Activated CD8-positive, alpha-beta T cell treated with anti-CD3 and anti-CD28 coated beads for 36 hours (primary cell): ENCODE results near the gene DDX1. TPM values are rescaled to one million over a fixed set of nuclear protein-coding genes. Genes with fewer than 3 reads are reported as not detected.

Source experiments
- ATAC-seq: fragments of 200-7000 bp; cut with Tn5 transposase; one replicate; pipeline ENCODE4 v1.10.0; 2021; ENCODE audit warnings: mild to moderate bottlenecking, moderate library complexity
- CTCF ChIA-PET: fragments of 350-600 bp; sonication (Branson Sonifier 250); formaldehyde crosslinking; loops from one replicate; lab custom pipeline; 2021; ENCODE audit warnings: antibody characterized with exemption; lab: Charles Lee
- POLR2A ChIA-PET: fragments of 350-600 bp; sonication (Branson Sonifier 250); formaldehyde crosslinking; loops from one replicate; lab custom pipeline; 2021; ENCODE audit warnings: antibody characterized with exemption; lab: Charles Lee
- DNase-seq: peaks from one replicate; pipeline ENCODE4 v3.0.0-alpha.2; 2020
- H3K27ac Mint-ChIP-seq: one replicate; pipeline ENCODE4 v1.8.0; 2021; ENCODE audit warnings: mild to moderate bottlenecking, mixed read lengths
- H3K27me3 Mint-ChIP-seq: one replicate; pipeline ENCODE4 v1.8.0; 2021; ENCODE audit warnings: mixed read lengths
- H3K36me3 Mint-ChIP-seq: one replicate; pipeline ENCODE4 v1.8.0; 2021; ENCODE audit warnings: low read depth, mixed read lengths
- H3K4me1 Mint-ChIP-seq: one replicate; pipeline ENCODE4 v1.8.0; 2021; ENCODE audit warnings: low read depth, mixed read lengths
- H3K4me3 Mint-ChIP-seq: one replicate; pipeline ENCODE4 v1.8.0; 2021; ENCODE audit warnings: mild to moderate bottlenecking, moderate library complexity, mixed read lengths
- H3K9me3 Mint-ChIP-seq: one replicate; pipeline ENCODE4 v1.8.0; 2021; ENCODE audit warnings: mixed read lengths
- intact Hi-C: fragments of 100-400 bp; cut with micrococcal nuclease; formaldehyde crosslinking; loops from one replicate; pipeline ENCODE4 v1.10.0; 2022
- total RNA-seq, 2 experiments: library from RNA; stranded (reverse); gene quantifications; one replicate each; pipeline ENCODE4 v1.2.3, GENCODE V29; 2021
- TF ChIP-seq, protein P1 (sequence below): fragments of 200-600 bp; IDR thresholded peaks from one replicate; pipeline ENCODE4 v1.8.0; 2022; ENCODE audit warnings: antibody characterized with exemption, mild to moderate bottlenecking

Gene DDX1
- total RNA-seq, 2 experiments from 2014 or later: 90.3 to 92.5 TPM

DNA sequence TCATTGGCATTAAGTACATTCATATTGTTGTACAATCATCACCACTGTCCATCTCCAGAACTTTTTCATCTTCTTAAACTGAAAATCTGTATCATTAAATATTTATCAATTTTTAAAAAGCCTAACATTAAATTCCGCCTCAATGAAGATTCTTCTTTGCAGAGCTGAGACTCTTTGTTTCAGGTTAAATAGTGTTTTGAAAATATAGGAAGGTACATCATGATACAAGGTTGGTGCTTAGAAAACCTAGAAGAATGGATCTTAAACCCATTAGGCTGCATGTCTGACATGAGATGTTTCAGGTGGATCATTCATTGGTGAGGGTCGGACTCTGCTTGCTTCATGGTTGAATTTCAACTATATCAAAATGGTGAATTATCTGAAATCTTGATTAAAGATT, 30.5 kb downstream of the DDX1 start:
- intact Hi-C loops: no loop called here
- H3K9me3 Mint-ChIP-seq: peaks cover 6% of the 10 kb centered on the region
- CTCF ChIA-PET: interaction anchor here (1.3 kb wide), 1 partner anchor 12 kb away, joined by 3 read pairs; no protein-coding TSS in a partner anchor
- POLR2A ChIA-PET: no interaction called here
- DNase-seq: no peak
- no peak for ATAC-seq
- H3K4me1 Mint-ChIP-seq: no peaks in the 10 kb centered on the region
- TF ChIP-seq, protein P1, sequence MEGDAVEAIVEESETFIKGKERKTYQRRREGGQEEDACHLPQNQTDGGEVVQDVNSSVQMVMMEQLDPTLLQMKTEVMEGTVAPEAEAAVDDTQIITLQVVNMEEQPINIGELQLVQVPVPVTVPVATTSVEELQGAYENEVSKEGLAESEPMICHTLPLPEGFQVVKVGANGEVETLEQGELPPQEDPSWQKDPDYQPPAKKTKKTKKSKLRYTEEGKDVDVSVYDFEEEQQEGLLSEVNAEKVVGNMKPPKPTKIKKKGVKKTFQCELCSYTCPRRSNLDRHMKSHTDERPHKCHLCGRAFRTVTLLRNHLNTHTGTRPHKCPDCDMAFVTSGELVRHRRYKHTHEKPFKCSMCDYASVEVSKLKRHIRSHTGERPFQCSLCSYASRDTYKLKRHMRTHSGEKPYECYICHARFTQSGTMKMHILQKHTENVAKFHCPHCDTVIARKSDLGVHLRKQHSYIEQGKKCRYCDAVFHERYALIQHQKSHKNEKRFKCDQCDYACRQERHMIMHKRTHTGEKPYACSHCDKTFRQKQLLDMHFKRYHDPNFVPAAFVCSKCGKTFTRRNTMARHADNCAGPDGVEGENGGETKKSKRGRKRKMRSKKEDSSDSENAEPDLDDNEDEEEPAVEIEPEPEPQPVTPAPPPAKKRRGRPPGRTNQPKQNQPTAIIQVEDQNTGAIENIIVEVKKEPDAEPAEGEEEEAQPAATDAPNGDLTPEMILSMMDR: no peak
- no peak overlapping the region for H3K4me3 Mint-ChIP-seq
- no peaks in the 10 kb centered on the region for H3K27me3 Mint-ChIP-seq
- peaks cover 45% of the 10 kb centered on the region for H3K36me3 Mint-ChIP-seq
- no peak overlapping the region for H3K27ac Mint-ChIP-seq

DNA sequence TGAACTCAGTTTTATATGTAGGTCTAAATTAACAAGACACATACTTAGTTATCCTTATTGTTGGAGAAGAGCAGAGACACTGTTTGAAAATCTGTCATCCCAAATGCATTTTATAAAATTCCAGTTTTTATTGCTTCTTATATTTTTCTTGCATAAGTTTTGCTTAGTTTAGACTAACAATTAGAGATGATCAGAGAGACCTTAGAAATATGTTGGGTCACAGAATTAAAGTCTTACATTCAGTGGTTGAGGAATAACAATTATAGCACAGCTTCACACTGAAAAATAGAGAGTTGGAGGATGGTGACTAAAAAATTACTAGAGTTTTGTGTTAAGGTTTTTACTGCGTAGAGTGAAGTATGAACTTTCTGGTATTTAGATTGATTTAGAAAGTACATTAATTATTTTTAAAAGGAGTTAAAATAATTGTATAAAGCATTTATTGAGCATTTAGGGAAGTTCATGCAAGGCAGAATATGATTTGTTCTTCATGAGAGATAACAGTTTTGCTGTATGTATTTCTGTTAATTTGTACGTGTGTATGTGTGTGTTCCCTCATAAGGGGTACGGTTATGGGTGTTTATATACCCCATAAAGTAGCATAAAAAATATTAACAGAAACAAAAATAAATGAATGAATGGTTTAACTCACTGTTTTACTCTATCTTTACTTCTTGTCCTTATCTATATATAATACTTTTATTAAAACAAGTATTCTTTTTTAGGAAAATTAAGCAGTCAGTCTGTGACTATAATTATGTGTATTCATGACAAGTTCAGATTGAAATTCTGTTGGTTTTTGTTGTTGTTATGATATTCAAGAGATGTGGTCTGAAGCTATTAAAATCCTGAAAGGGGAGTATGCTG, 31.2 kb downstream of the DDX1 start:
- intact Hi-C loops: no loop called here
- H3K27ac Mint-ChIP-seq: no peak overlapping the region
- H3K36me3 Mint-ChIP-seq: peaks cover 45% of the 10 kb centered on the region
- TF ChIP-seq, protein P1: no peak
- no peaks in the 10 kb centered on the region for H3K27me3 Mint-ChIP-seq
- peaks cover 6% of the 10 kb centered on the region for H3K9me3 Mint-ChIP-seq
- ChIA-PET POLR2A (no interaction called here), CTCF (interaction anchor here (1.3 kb wide), 1 partner anchor 11 kb away, joined by 3 read pairs; no protein-coding TSS in a partner anchor)
- no peak overlapping the region for H3K4me3 Mint-ChIP-seq
- no peak for DNase-seq
- no peak for ATAC-seq
- no peaks in the 10 kb centered on the region for H3K4me1 Mint-ChIP-seq

DNA sequence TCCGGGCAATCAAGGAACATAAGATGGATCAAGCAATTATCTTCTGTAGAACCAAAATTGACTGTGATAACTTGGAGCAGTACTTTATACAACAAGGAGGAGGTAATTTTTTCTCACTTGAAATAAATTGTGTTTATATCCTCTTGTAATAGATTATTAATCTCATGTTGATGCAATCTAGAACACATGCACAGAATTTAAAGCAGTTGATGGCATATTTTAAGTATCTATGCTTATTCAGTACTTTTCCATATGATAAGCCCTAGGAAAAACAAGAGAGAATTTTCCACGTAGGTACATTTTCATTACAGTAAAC, 31.8 kb downstream of the DDX1 start:
- no peak overlapping the region for H3K4me3 Mint-ChIP-seq
- H3K9me3 Mint-ChIP-seq: peaks cover 6% of the 10 kb centered on the region
- CTCF ChIA-PET: no interaction called here
- DNase-seq (no peak), ATAC-seq (no peak)
- H3K4me1 Mint-ChIP-seq: no peaks in the 10 kb centered on the region
- H3K27me3 Mint-ChIP-seq: no peaks in the 10 kb centered on the region
- no peak overlapping the region for H3K27ac Mint-ChIP-seq
- TF ChIP-seq, protein P1: no peak
- POLR2A ChIA-PET: no interaction called here
- intact Hi-C loops: no loop called here
- H3K36me3 Mint-ChIP-seq: peaks cover 45% of the 10 kb centered on the region

DNA sequence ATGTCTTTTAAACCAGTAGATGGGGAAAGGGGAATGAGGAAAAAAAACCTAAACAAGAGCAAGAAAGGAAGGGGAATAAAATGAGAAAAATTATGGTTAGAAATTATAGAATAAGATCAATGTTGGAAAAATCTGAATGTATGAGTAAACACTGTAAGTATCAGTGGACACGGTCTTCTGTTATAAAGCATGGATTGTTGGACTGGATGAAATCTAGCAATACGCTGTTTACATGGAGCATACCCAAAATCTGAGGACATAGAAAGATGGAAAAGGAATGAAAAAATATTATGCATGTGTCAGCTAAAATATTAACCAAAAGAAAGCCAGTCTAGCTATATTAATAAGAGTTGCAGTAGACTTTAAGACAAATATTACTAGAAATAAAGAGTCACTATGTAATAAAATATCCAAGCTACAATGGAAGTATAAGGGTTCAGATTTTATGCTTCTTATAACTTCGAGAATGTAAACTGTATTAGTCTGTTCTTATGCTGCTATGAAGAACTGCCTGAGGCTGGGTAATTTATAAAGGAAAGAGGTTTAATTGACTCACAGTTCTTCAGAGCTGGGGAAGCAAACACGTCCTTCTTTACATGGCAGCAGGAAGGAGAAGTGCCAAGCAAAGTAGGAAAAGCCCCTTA, 32.4 kb downstream of the DDX1 start:
- ATAC-seq: no peak
- TF ChIP-seq, protein P1: no peak
- H3K4me3 Mint-ChIP-seq: no peak overlapping the region
- peaks cover 6% of the 10 kb centered on the region for H3K9me3 Mint-ChIP-seq
- H3K27me3 Mint-ChIP-seq: no peaks in the 10 kb centered on the region
- POLR2A ChIA-PET: no interaction called here
- no peak for DNase-seq
- no peaks in the 10 kb centered on the region for H3K4me1 Mint-ChIP-seq
- H3K36me3 Mint-ChIP-seq: peaks cover 44% of the 10 kb centered on the region
- CTCF ChIA-PET: no interaction called here
- intact Hi-C loops: no loop called here
- H3K27ac Mint-ChIP-seq: no peak overlapping the region

DNA sequence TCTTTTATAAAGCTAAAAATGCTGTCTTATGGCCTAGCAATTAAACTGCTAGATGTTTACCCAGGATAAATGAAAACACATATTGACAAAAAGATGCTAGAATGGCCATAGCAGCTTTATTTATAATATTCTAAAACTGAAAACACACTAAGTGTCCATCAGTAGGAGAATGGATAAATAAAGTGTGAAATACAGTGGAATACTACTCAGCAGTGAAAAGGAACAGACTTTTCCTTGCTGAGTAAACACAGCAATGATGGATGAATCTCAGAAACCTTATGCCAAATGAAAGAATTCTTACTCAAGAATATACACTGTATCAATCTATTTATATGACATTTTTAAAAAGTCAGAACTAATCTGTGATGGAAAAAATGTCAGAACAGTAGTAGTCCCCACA, 33.2 kb downstream of the DDX1 start:
- intact Hi-C loops: no loop called here
- peaks cover 6% of the 10 kb centered on the region for H3K9me3 Mint-ChIP-seq
- DNase-seq (no peak), ATAC-seq (no peak)
- TF ChIP-seq, protein P1: no peak
- CTCF ChIA-PET: no interaction called here
- no peaks in the 10 kb centered on the region for H3K4me1 Mint-ChIP-seq
- peaks cover 45% of the 10 kb centered on the region for H3K36me3 Mint-ChIP-seq
- no peak overlapping the region for H3K27ac Mint-ChIP-seq
- POLR2A ChIA-PET: no interaction called here
- no peak overlapping the region for H3K4me3 Mint-ChIP-seq
- H3K27me3 Mint-ChIP-seq: no peaks in the 10 kb centered on the region
